ENCODE measurements around the gene RYR2. TPM values are rescaled to one million over a fixed set of nuclear protein-coding genes. Genes with fewer than 3 reads are reported as not detected.

The RYR2 gene
- polyA plus RNA-seq, 2 of the 4 experiments (the other 2 are of a cell fraction): 0.06 TPM; not detected in 1

- ATAC-seq: no peak
- ChIA-PET CTCF (interaction anchor here (1.1 kb wide), 1 partner anchor 395 kb away, joined by 4 read pairs; no protein-coding TSS in a partner anchor), POLR2A (no interaction called here)
- no peaks in the 10 kb centered on the region for H3K9me3 ChIP-seq
- no peak overlapping the region for H3K27ac ChIP-seq
- no peak overlapping the region for H3K4me2 ChIP-seq
- TF ChIP-seq FOXS1 (CRISPR knock-in tag; IDR thresholded peaks at IDR 0.05) (no peak), MAZ (IDR thresholded peaks at IDR 0.05; ENCODE audit: borderline replicate concordance, low read depth, low read length) (no peak), POLR2A (IDR thresholded peaks at IDR 0.05; ENCODE audit: low read length) (no peak), HOXA7 (CRISPR knock-in tag; IDR thresholded peaks at IDR 0.05) (no peak), RARB (CRISPR knock-in tag; IDR thresholded peaks at IDR 0.05) (no peak), BHLHE40 (IDR thresholded peaks at IDR 0.05; ENCODE audit: low read depth, low read length) (no peak), TFCP2L1 (CRISPR knock-in tag; IDR thresholded peaks at IDR 0.05) (no peak), POLR2AphosphoS2 (conservative IDR thresholded peaks at IDR 0.05; ENCODE audit: low read length) (no peak), HOXB13 (CRISPR knock-in tag; IDR thresholded peaks at IDR 0.05; ENCODE audit: low read depth) (no peak), NFE2L2 (conservative IDR thresholded peaks at IDR 0.05; ENCODE audit: low read length) (no peak), CHD2 (IDR thresholded peaks at IDR 0.05; ENCODE audit: low read length, partially characterized antibody) (no peak), HEYL (CRISPR knock-in tag; IDR thresholded peaks at IDR 0.05) (no peak), MAFK (IDR thresholded peaks at IDR 0.05; ENCODE audit: partially characterized antibody) (no peak)
- no peak for FAIRE-seq
- 65% methylated on average over 4 of the region's 4 CpGs for WGBS (ENCODE audit: missing lambda C conversion rate)
- no peak for DNase-seq (ENCODE audit: low read depth in 1 of 2, low spot score in 1 of 2)
- H3K4me3 ChIP-seq: no peak overlapping the region
- H3K4me1 ChIP-seq: peaks cover 16% of the 10 kb centered on the region
Observed at GRCh38 chr1:237033061-237033460, 8.9 kb upstream of the RYR2 start.

DNA sequence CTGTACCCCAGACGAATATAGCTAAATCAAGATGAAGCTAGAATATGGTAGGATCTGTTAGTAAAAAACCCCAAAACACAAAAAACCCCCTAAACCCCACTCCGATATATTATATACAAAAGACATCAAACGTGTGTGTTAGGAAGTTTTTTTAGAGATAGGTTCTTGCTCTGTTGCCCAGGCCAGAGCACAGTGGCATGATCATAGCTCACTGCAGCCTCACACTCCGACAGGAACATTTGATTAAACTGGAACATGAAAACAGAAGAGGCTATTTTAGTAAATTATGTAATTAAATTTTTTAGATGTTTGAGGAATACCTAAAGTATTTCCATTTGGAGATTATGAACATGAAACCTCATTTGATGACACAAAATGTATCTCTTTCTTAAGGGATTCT is 8.2 kb upstream of the RYR2 start:
- 19% methylated on average over 4 of the region's 4 CpGs for WGBS (ENCODE audit: missing lambda C conversion rate)
- DNase-seq (ENCODE audit: low read depth in 1 of 2, low spot score in 1 of 2) (no peak), FAIRE-seq (no peak), ATAC-seq (no peak)
- POLR2A ChIA-PET: no interaction called here
- TF ChIP-seq CHD2 (IDR thresholded peaks at IDR 0.05; ENCODE audit: low read length, partially characterized antibody) (no peak), SREBF2 (IDR thresholded peaks at IDR 0.05) (no peak), REST (IDR thresholded peaks at IDR 0.05) (no peak), ELK1 (IDR thresholded peaks at IDR 0.05; ENCODE audit: low read depth, low read length) (no peak), CEBPB (IDR thresholded peaks at IDR 0.05) (no peak), POLR2AphosphoS2 (conservative IDR thresholded peaks at IDR 0.05; ENCODE audit: low read length) (no peak), HOXB13 (CRISPR knock-in tag; IDR thresholded peaks at IDR 0.05; ENCODE audit: low read depth) (no peak), BHLHE40 (IDR thresholded peaks at IDR 0.05; ENCODE audit: low read depth, low read length) (no peak), CBX2 (IDR thresholded peaks at IDR 0.05; ENCODE audit: borderline replicate concordance, low read depth) (no peak), ZFP36 (IDR thresholded peaks at IDR 0.05; ENCODE audit: borderline replicate concordance, partially characterized antibody) (no peak), EHF (CRISPR knock-in tag; IDR thresholded peaks at IDR 0.05) (no peak), GATA3 (IDR thresholded peaks at IDR 0.05; ENCODE audit: borderline replicate concordance) (no peak), RARB (CRISPR knock-in tag; IDR thresholded peaks at IDR 0.05) (no peak)
- TF ChIP-seq, protein P1, sequence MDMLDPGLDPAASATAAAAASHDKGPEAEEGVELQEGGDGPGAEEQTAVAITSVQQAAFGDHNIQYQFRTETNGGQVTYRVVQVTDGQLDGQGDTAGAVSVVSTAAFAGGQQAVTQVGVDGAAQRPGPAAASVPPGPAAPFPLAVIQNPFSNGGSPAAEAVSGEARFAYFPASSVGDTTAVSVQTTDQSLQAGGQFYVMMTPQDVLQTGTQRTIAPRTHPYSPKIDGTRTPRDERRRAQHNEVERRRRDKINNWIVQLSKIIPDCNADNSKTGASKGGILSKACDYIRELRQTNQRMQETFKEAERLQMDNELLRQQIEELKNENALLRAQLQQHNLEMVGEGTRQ (IDR thresholded peaks at IDR 0.05): no peak
- H3K4me2 ChIP-seq: no peak overlapping the region
- H3K4me1 ChIP-seq: peaks cover 16% of the 10 kb centered on the region
- CTCF ChIA-PET: interaction anchor here (0.5 to 1.1 kb wide), 2 partner anchors 38 to 396 kb away, joined by 4 read pairs; no protein-coding TSS in a partner anchor
- H3K4me3 ChIP-seq: no peak overlapping the region
- no peak overlapping the region for H3K27ac ChIP-seq
- H3K9me3 ChIP-seq: no peaks in the 10 kb centered on the region

All from A549 (cell line).